HEK293 (cell line): Measurements from ENCODE around the gene ZBTB20.

Experiments used
- CTCF ChIA-PET: fragments of 350-600 bp; formaldehyde crosslinking; extraction: SDS; loops from one replicate; lab custom pipeline; 2021; ENCODE audit warnings: antibody characterized with exemption; lab: Yijun Ruan, JAX
- POLR2A ChIA-PET: fragments of 300-600 bp; formaldehyde crosslinking; extraction: SDS; loops from one replicate; lab custom pipeline; 2020; ENCODE audit warnings: antibody characterized with exemption, inconsistent platforms; lab: Yijun Ruan, JAX
- H3K27ac ChIP-seq: fragments of 200-500 bp; sonication (Bioruptor generic); 2 replicates; pipeline ENCODE4 v1.5.1; 2014; ENCODE audit warnings: low read depth, low read length, control low read depth, inconsistent platforms; ENCODE audit errors: extremely low read depth
- H3K36me3 ChIP-seq, 2 experiments: fragments of 200-500 bp in 1 of 2; sonication (Bioruptor generic) in 1 of 2; 1 replicate in 1 of 2; 2 replicates in 1 of 2; pipeline ENCODE4 v1.5.1; 2014 to 2017; ENCODE audit warnings: inconsistent platforms in 2 of 2, low read length in 2 of 2; ENCODE audit not compliant: control insufficient read depth in 2 of 2, insufficient read depth in 1 of 2
- H3K4me1 ChIP-seq: fragments of 200-500 bp; sonication (Bioruptor generic); 2 replicates; pipeline ENCODE4 v1.5.1; 2014; ENCODE audit warnings: mild to moderate bottlenecking, low read length, inconsistent platforms; ENCODE audit not compliant: control insufficient read depth, insufficient read depth
- H3K4me3 ChIP-seq: 2 replicates; pipeline ENCODE4 v1.5.1; 2011; ENCODE audit warnings: low read depth, mild to moderate bottlenecking, control low read depth, low read length, moderate library complexity
- H3K9me3 ChIP-seq: fragments of 200-500 bp; sonication (Bioruptor generic); 2 replicates; pipeline ENCODE4 v1.5.1; 2014; ENCODE audit warnings: low read depth, low read length, inconsistent platforms; ENCODE audit not compliant: control insufficient read depth, insufficient read depth
- BCL11A ChIP-seq: fragments of 450-650 bp; formaldehyde crosslinking; IDR thresholded peaks from 2 replicates; pipeline ENCODE4 v1.5.1; 2016; ENCODE audit warnings: low read depth, missing biosample characterization, missing genetic modification characterization
- EGR2 ChIP-seq: fragments of 450-650 bp; formaldehyde crosslinking; IDR thresholded peaks from 2 replicates; pipeline ENCODE4 v1.5.1; 2016; ENCODE audit warnings: low read depth, missing biosample characterization, missing genetic modification characterization
- FEZF1 ChIP-seq: fragments of 450-650 bp; formaldehyde crosslinking; IDR thresholded peaks from 2 replicates; pipeline ENCODE4 v1.5.1; 2016; ENCODE audit warnings: missing biosample characterization, missing genetic modification characterization
- GLI4 ChIP-seq: fragments of 450-650 bp; formaldehyde crosslinking; IDR thresholded peaks from 2 replicates; pipeline ENCODE4 v1.5.1; 2016; ENCODE audit warnings: missing biosample characterization, missing genetic modification characterization
- HOXD13 ChIP-seq: sonication (generic); formaldehyde crosslinking; IDR thresholded peaks from 2 replicates; pipeline ENCODE4 v1.8.0; 2022; ENCODE audit warnings: missing genetic modification reagents, borderline replicate concordance
- KLF16 ChIP-seq: fragments of 450-650 bp; formaldehyde crosslinking; IDR thresholded peaks from 2 replicates; pipeline ENCODE4 v1.5.1; 2017; ENCODE audit warnings: missing biosample characterization, missing genetic modification characterization
- KLF9 ChIP-seq: fragments of 450-650 bp; formaldehyde crosslinking; IDR thresholded peaks from 2 replicates; pipeline ENCODE4 v1.5.1; 2016; ENCODE audit warnings: missing biosample characterization, missing genetic modification characterization, low read depth
- WT1 ChIP-seq: fragments of 450-650 bp; formaldehyde crosslinking; IDR thresholded peaks from 2 replicates; pipeline ENCODE4 v1.5.1; 2016; ENCODE audit warnings: missing biosample characterization, missing genetic modification characterization
- ZIC2 ChIP-seq: fragments of 450-650 bp; formaldehyde crosslinking; IDR thresholded peaks from 2 replicates; pipeline ENCODE4 v1.5.1; 2016; ENCODE audit warnings: missing biosample characterization, missing genetic modification characterization
- ZNF112 ChIP-seq: fragments of 450-650 bp; formaldehyde crosslinking; IDR thresholded peaks from 2 replicates; pipeline ENCODE4 v1.5.0; 2017; ENCODE audit warnings: missing biosample characterization, missing genetic modification characterization
- ZNF211 ChIP-seq: fragments of 450-650 bp; formaldehyde crosslinking; IDR thresholded peaks from 2 replicates; pipeline ENCODE4 v1.5.1; 2016; ENCODE audit warnings: low read depth, missing biosample characterization, missing genetic modification characterization
- ZNF239 ChIP-seq: fragments of 450-650 bp; formaldehyde crosslinking; IDR thresholded peaks from 2 replicates; pipeline ENCODE4 v1.5.1; 2016; ENCODE audit warnings: missing biosample characterization, missing genetic modification characterization
- ZNF302 ChIP-seq: fragments of 450-650 bp; formaldehyde crosslinking; IDR thresholded peaks from 2 replicates; pipeline ENCODE4 v1.5.1; 2016; ENCODE audit warnings: missing biosample characterization, missing genetic modification characterization, low read depth
- ZNF654 ChIP-seq: fragments of 450-650 bp; formaldehyde crosslinking; IDR thresholded peaks from 2 replicates; pipeline ENCODE4 v1.5.1; 2016; ENCODE audit warnings: low read depth, missing biosample characterization, missing genetic modification characterization
- ZNF660 ChIP-seq: fragments of 450-650 bp; IDR thresholded peaks from 2 replicates; pipeline ENCODE4 v1.5.1; 2018; ENCODE audit warnings: missing biosample characterization, mild to moderate bottlenecking, missing genetic modification characterization
- ZXDB ChIP-seq: fragments of 450-650 bp; formaldehyde crosslinking; IDR thresholded peaks from 2 replicates; pipeline ENCODE4 v1.5.1; 2016; ENCODE audit warnings: missing biosample characterization, missing genetic modification characterization
- TF ChIP-seq, protein P1 (sequence below): fragments of 450-650 bp; formaldehyde crosslinking; IDR thresholded peaks from 2 replicates; pipeline ENCODE4 v1.5.1; 2016; ENCODE audit warnings: missing biosample characterization, missing genetic modification characterization
- TF ChIP-seq, protein P2 (sequence below): fragments of 450-650 bp; formaldehyde crosslinking; IDR thresholded peaks from 2 replicates; pipeline ENCODE4 v1.5.1; 2016; ENCODE audit warnings: missing biosample characterization, missing genetic modification characterization, low read depth
- TF ChIP-seq, protein P3 (sequence below): fragments of 450-650 bp; formaldehyde crosslinking; IDR thresholded peaks from 2 replicates; pipeline ENCODE4 v1.5.1; 2016; ENCODE audit warnings: missing biosample characterization, missing genetic modification characterization
- TF ChIP-seq, protein P4 (sequence below): fragments of 450-650 bp; formaldehyde crosslinking; IDR thresholded peaks from 2 replicates; pipeline ENCODE4 v1.5.1; 2016; ENCODE audit warnings: missing biosample characterization, missing genetic modification characterization, low read depth
- TF ChIP-seq, protein P5 (sequence below): fragments of 450-650 bp; formaldehyde crosslinking; IDR thresholded peaks from 2 replicates; pipeline ENCODE4 v1.5.1; 2016; ENCODE audit warnings: missing biosample characterization, missing genetic modification characterization

ZBTB20 gene

DNA sequence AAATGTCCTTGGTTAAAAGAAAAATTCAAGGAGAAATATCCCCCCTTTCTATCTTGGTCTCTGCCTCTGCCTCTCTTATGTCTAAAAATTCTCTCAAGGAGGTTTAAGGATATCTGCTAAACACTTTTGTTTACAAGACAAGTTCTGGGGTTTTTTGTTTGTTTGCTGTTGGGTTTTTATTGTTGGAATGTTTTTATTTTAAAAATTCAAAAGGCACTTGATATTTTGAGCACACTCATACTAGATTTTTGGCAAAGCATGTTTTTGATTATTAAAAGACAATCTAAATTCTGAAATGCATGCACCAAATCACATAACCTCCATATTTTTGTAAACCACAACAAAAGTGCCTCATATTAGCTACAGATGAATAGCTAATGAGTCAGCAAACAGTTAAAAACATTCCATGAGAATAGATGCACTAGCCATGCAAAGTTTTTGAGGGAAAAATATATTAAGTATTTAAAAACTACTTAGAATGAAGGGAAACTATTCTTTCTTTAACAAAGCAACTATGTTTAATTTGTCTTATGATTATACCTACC is 84.6 kb downstream of the ZBTB20 start:
- H3K4me3 ChIP-seq: no peak overlapping the region
- no peaks in the 10 kb centered on the region for H3K9me3 ChIP-seq
- CTCF ChIA-PET: no interaction called here
- no peak overlapping the region for H3K27ac ChIP-seq
- H3K36me3 ChIP-seq: no peaks in the 10 kb centered on the region
- POLR2A ChIA-PET: no interaction called here
- no peaks in the 10 kb centered on the region for H3K4me1 ChIP-seq
- TF ChIP-seq, protein P1, sequence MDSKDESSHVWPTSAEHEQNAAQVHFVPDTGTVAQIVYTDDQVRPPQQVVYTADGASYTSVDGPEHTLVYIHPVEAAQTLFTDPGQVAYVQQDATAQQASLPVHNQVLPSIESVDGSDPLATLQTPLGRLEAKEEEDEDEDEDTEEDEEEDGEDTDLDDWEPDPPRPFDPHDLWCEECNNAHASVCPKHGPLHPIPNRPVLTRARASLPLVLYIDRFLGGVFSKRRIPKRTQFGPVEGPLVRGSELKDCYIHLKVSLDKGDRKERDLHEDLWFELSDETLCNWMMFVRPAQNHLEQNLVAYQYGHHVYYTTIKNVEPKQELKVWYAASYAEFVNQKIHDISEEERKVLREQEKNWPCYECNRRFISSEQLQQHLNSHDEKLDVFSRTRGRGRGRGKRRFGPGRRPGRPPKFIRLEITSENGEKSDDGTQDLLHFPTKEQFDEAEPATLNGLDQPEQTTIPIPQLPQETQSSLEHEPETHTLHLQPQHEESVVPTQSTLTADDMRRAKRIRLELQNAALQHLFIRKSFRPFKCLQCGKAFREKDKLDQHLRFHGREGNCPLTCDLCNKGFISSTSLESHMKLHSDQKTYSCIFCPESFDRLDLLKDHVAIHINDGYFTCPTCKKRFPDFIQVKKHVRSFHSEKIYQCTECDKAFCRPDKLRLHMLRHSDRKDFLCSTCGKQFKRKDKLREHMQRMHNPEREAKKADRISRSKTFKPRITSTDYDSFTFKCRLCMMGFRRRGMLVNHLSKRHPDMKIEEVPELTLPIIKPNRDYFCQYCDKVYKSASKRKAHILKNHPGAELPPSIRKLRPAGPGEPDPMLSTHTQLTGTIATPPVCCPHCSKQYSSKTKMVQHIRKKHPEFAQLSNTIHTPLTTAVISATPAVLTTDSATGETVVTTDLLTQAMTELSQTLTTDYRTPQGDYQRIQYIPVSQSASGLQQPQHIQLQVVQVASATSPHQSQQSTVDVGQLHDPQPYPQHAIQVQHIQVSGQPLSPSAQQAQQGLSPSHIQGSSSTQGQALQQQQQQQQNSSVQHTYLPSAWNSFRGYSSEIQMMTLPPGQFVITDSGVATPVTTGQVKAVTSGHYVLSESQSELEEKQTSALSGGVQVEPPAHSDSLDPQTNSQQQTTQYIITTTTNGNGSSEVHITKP (tag by site-specific recombination): no peak
- TF ChIP-seq ZIC2 (tag by site-specific recombination): no peak
- TF ChIP-seq GLI4 (tag by site-specific recombination): no peak
- TF ChIP-seq ZNF112 (tag by site-specific recombination): no peak
- TF ChIP-seq FEZF1 (tag by site-specific recombination): no peak
- no peak for TF ChIP-seq ZNF239 (tag by site-specific recombination)
- no peak for TF ChIP-seq ZNF302
- TF ChIP-seq HOXD13 (CRISPR knock-in tag): no peak
- TF ChIP-seq EGR2 (tag by site-specific recombination): no peak
- no peak for TF ChIP-seq BCL11A (tag by site-specific recombination)
- TF ChIP-seq, protein P2, sequence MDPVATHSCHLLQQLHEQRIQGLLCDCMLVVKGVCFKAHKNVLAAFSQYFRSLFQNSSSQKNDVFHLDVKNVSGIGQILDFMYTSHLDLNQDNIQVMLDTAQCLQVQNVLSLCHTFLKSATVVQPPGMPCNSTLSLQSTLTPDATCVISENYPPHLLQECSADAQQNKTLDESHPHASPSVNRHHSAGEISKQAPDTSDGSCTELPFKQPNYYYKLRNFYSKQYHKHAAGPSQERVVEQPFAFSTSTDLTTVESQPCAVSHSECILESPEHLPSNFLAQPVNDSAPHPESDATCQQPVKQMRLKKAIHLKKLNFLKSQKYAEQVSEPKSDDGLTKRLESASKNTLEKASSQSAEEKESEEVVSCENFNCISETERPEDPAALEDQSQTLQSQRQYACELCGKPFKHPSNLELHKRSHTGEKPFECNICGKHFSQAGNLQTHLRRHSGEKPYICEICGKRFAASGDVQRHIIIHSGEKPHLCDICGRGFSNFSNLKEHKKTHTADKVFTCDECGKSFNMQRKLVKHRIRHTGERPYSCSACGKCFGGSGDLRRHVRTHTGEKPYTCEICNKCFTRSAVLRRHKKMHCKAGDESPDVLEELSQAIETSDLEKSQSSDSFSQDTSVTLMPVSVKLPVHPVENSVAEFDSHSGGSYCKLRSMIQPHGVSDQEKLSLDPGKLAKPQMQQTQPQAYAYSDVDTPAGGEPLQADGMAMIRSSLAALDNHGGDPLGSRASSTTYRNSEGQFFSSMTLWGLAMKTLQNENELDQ (tag by site-specific recombination): no peak

DNA sequence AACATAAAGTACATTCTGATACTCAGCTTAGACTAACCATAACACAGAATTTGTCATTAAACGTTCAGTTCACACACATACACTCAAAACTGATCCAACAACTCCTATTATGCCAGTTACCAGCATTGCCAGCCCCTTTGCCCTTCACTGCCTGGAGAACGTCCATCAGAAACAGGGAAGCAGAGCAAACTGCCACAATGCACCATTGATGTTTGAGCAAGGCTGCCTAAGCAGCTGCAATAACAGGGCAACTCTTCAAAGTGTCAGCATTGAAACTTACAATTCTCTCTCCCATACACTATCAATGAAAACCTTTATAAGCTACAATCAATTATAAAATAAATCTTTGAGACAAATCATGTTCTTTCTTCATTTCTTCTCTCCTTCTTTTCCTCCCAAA is 85.1 kb downstream of the ZBTB20 start:
- no peaks in the 10 kb centered on the region for H3K36me3 ChIP-seq
- H3K4me1 ChIP-seq: no peaks in the 10 kb centered on the region
- POLR2A ChIA-PET: no interaction called here
- no peak overlapping the region for H3K27ac ChIP-seq
- TF ChIP-seq KLF16 (no peak), EGR2 (tag by site-specific recombination) (no peak), ZNF660 (no peak), ZNF211 (tag by site-specific recombination) (no peak), WT1 (tag by site-specific recombination) (no peak), ZXDB (no peak), KLF9 (tag by site-specific recombination) (no peak), ZNF654 (tag by site-specific recombination) (no peak)
- TF ChIP-seq, protein P3, sequence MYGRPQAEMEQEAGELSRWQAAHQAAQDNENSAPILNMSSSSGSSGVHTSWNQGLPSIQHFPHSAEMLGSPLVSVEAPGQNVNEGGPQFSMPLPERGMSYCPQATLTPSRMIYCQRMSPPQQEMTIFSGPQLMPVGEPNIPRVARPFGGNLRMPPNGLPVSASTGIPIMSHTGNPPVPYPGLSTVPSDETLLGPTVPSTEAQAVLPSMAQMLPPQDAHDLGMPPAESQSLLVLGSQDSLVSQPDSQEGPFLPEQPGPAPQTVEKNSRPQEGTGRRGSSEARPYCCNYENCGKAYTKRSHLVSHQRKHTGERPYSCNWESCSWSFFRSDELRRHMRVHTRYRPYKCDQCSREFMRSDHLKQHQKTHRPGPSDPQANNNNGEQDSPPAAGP (tag by site-specific recombination): no peak
- TF ChIP-seq, protein P4, sequence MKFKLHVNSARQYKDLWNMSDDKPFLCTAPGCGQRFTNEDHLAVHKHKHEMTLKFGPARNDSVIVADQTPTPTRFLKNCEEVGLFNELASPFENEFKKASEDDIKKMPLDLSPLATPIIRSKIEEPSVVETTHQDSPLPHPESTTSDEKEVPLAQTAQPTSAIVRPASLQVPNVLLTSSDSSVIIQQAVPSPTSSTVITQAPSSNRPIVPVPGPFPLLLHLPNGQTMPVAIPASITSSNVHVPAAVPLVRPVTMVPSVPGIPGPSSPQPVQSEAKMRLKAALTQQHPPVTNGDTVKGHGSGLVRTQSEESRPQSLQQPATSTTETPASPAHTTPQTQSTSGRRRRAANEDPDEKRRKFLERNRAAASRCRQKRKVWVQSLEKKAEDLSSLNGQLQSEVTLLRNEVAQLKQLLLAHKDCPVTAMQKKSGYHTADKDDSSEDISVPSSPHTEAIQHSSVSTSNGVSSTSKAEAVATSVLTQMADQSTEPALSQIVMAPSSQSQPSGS: no peak
- TF ChIP-seq, protein P5, sequence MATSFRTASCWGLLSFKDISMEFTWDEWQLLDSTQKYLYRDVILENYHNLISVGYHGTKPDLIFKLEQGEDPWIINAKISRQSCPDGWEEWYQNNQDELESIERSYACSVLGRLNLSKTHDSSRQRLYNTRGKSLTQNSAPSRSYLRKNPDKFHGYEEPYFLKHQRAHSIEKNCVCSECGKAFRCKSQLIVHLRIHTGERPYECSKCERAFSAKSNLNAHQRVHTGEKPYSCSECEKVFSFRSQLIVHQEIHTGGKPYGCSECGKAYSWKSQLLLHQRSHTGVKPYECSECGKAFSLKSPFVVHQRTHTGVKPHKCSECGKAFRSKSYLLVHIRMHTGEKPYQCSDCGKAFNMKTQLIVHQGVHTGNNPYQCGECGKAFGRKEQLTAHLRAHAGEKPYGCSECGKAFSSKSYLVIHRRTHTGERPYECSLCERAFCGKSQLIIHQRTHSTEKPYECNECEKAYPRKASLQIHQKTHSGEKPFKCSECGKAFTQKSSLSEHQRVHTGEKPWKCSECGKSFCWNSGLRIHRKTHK: no peak
- TF ChIP-seq, all 188 proteins: peak for 0
- CTCF ChIA-PET: no interaction called here
- H3K4me3 ChIP-seq: no peak overlapping the region
- no peaks in the 10 kb centered on the region for H3K9me3 ChIP-seq
